Brain pericyte (primary cell): ENCODE measurements around the gene LPP.
A peak's percentile ranks its signal among the peaks of the same experiment; 100 is the strongest.

ENCODE experiments used
- DNase-seq: peaks from one replicate; pipeline ENCODE4 v3.0.0-alpha.2; 2012; ENCODE audit warnings: low read depth, low spot score

The LPP gene

GRCh38 chr3:188330138-188330537 lies 176.2 kb downstream of the LPP start:
- DNase-seq = no peak

- no peak for DNase-seq
These were observed 177.2 kb downstream of the LPP start for GRCh38 chr3:188331166-188331565.

- DNase-seq = no peak
These were observed 178.1 kb downstream of the LPP start for GRCh38 chr3:188332085-188332484.

DNA sequence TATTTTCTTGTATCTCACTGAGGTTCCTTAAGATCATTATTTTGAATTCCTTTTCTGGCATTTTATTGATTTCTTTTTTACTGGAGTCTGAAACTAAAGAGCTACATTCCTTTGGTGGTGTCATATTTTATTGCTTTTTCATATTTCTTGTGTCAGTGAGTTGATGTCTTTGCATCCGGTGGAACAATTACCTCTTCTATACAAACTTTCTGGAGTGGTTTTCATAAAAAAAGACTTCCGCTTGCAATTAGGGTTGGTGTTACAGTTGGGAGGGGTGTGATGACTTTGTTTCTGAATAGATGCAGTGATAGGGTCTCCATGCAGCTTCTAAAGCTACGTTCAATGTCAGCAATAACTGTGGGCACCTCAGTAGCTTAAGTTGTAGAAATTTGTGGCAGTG lies 181.7 kb downstream of the LPP start:
- DNase-seq = no peak

GRCh38 chr3:188336178-188336577 lies 182.2 kb downstream of the LPP start:
- DNase-seq = no peak

GRCh38 chr3:188337232-188337631 lies 183.3 kb downstream of the LPP start:
- DNase-seq = no peak

DNA sequence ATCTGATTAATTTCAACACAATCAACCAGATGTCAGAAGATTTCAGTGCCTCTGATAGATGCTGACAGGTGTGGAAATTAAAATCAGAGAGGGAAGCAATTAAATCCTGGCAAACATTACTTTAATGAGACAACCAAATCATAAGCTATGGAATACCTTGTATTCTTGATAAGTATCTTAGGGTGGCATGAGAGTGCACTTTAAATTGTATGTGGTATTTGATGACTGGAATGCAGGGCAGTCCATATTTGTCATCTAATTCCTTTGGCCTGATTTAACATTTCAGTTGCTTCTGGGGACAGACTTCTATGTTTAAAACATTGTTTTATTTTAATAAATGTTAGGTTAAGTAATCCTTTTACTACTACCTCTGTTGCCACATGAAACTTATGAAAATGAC lies 184.1 kb downstream of the LPP start:
- DNase-seq = no peak

DNA sequence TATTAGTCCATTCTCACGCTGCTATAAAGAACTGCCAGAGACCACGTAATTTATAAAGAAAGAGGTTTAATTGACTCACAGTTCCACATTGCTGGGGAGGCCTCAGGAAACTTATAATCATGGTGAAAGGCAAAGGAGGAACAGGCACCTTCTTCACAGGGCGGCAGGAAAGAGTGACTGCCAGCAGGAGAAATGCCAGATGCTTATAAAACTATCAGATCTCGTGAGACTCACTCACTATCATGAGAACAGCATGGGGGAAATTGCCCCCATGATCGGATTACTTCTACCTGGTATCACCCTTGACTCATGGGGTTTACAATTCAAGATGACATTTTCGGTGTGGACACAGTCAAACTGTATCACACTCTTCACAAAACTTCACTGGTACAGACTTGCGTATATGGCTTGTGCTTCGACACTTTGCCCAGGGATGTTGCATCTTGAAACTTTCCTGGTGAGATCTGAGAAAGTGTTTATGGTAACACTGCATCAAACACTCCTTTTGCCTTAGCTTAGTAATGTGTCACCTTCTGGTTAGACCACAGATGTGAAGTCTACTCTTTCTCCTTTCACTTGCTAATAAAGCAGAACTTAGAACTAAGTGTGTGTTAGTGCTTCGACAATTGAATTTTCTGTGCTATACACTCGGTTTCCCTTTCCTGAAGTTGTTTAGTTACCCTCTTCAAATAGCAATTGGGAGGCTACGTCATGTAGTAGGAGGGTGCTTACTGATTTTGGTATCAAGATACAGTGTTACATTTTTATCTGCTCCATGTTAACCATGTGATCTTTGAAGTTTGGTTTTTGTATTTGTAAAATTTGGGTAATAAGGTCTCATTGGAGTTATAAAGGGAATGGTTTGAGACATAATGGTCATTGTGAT lies 185.7 kb downstream of the LPP start:
- no peak for DNase-seq

DNA sequence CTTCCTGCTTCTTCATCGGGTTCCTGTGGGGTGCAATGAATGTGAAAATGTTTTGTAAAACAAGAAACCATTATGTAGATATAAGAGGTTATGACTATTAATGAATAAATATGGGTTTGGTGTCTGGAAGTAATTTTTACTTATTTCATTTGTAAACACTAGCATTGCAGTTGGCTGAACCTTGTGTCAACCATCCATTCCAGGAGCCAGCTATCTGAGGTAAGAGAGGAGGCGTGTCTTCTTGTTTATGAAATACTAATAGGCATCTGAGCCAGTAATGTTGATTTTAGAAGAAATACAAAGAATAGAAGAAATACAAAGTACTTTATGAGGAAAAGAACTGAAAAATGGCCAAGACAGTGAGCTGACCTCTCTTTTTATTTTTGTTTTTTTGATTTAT lies 187.5 kb downstream of the LPP start:
- DNase-seq = no peak

DNA sequence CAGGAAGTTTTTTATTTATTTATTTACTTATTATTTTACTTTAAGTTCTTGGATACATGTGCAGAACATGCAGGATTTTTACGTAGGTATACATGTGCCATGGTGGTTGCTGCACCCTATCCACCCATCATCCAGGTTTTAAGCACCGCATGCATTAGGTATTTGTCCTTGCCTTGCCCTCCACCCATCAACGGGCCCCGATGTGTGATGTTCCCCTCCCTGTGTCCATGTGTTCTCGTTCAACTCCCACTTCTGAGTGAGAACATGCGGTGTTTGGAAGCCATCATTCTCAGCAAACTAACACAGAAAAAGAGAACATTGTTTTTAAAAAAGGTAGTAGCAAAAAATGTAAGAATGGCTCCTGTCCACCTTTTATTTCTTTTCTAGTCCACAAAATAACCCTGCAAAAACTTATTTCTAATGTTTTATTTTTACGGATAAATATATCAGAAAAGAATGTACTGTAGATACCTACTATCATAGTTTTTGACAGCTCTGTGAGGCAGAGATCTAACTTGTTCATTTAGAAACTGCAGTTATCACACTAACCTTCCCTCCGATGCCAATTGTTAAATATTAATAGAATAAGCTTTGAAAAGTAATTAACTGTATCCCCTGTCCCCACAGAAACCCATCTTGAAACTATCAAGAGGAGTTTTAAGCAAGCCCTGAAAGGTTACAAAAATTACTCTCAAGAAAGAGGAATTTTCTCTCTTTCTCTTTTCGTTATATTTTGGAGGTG lies 189.2 kb downstream of the LPP start:
- no peak for DNase-seq

DNA sequence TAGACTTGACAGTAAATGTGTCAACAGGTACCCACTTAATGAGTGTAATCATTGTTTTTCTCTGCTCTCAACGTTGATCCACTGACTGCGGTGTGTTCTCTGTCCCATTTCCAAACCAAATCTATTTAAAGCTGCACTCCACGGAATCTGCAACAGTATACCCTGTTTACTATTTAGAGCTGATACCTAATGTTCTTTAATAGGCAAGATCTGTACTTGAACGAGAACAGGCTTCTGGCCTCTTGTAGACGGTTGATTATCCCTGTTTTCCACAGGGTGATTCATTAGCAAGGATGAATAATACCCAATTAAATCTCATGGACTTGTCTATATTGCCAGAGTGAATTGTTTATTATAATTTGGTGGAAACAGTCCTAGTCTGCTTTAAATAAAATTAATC lies 189.9 kb downstream of the LPP start:
- no peak for DNase-seq

DNA sequence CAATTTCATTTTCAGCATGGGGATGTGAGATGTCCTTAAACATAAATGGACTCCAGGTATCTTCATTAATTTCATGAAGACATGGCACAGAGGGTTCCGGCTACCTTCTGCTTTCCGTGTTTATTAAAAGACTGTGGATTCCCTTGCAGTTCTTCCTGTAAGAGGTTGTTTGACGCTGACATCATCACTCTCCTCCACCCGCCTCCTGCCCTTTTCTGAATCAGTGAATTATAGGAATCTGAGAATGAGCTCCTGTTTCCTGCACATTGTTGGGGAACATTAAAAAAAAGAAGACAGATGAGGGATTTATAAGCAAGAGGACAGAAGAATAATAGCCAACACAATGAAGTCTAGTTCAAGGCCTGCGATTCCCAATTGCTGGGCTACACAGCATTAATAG lies 191.3 kb downstream of the LPP start:
- DNase-seq = no peak

- peak; percentile 37 for DNase-seq
These were observed 194.7 kb downstream of the LPP start for GRCh38 chr3:188348435-188349244.

GRCh38 chr3:188349351-188349901 lies 195.5 kb downstream of the LPP start:
- no peak for DNase-seq

GRCh38 chr3:188349933-188350332 lies 196.0 kb downstream of the LPP start:
- DNase-seq = no peak

GRCh38 chr3:188350961-188351360 lies 197.0 kb downstream of the LPP start:
- no peak for DNase-seq

DNA sequence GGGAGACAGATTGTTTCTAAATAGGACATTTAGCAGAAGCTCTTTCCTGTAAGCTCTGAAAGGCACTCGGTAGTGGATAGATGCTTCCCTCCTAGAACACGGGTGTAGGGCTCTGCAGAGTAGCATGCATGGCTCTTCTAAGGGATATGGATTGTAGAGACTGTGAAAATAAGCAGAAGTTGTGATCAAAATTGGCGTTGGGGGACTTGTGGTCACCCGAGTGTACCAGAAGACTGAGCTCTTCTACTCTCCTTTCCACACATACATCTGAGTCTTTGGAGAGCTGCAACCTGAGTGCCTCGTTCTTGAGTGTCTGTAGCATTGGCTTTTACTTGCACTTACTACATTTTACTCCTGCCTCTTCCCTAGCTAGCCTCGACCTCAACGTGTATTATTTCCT lies 197.7 kb downstream of the LPP start:
- DNase-seq = no peak

GRCh38 chr3:188352196-188352927 lies 198.4 kb downstream of the LPP start:
- no peak for DNase-seq

GRCh38 chr3:188353426-188353825 lies 199.5 kb downstream of the LPP start:
- no peak for DNase-seq

GRCh38 chr3:188358787-188359493 lies 205.0 kb downstream of the LPP start:
- no peak for DNase-seq
